ENCODE measurements around the gene STRN3. TPM values are rescaled to one million over a fixed set of nuclear protein-coding genes. Genes with fewer than 3 reads are reported as not detected.
"Not testable (repeated sequence)": the region's sequence is repeated elsewhere in the genome, so short reads cannot be mapped to it uniquely, and the experiment has no call there.

Gene STRN3
- total RNA-seq, 1 donor from 2014 or later: 58.1 TPM

GRCh38 chr14:31068235-31068634 lies 42.1 kb upstream of the STRN3 start:
- DNase-seq: no peak
- H3K4me1 Mint-ChIP-seq (ENCODE audit: low read depth, unreplicated experiment): no peaks in the 10 kb centered on the region
- no peaks in the 10 kb centered on the region for H3K27me3 Mint-ChIP-seq (ENCODE audit: unreplicated experiment)
- H3K4me3 Mint-ChIP-seq (ENCODE audit: unreplicated experiment): no peak overlapping the region
- H3K27ac Mint-ChIP-seq (ENCODE audit: unreplicated experiment): no peak overlapping the region
- H3K36me3 Mint-ChIP-seq (ENCODE audit: unreplicated experiment): no peaks in the 10 kb centered on the region
- TF ChIP-seq, protein P1, sequence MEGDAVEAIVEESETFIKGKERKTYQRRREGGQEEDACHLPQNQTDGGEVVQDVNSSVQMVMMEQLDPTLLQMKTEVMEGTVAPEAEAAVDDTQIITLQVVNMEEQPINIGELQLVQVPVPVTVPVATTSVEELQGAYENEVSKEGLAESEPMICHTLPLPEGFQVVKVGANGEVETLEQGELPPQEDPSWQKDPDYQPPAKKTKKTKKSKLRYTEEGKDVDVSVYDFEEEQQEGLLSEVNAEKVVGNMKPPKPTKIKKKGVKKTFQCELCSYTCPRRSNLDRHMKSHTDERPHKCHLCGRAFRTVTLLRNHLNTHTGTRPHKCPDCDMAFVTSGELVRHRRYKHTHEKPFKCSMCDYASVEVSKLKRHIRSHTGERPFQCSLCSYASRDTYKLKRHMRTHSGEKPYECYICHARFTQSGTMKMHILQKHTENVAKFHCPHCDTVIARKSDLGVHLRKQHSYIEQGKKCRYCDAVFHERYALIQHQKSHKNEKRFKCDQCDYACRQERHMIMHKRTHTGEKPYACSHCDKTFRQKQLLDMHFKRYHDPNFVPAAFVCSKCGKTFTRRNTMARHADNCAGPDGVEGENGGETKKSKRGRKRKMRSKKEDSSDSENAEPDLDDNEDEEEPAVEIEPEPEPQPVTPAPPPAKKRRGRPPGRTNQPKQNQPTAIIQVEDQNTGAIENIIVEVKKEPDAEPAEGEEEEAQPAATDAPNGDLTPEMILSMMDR (IDR thresholded peaks at IDR 0.05; ENCODE audit: partially characterized antibody, unreplicated experiment): no peak
- H3K9me3 Mint-ChIP-seq (ENCODE audit: unreplicated experiment): no peaks in the 10 kb centered on the region

- H3K36me3 Mint-ChIP-seq (ENCODE audit: unreplicated experiment); H3K4me3 Mint-ChIP-seq (ENCODE audit: unreplicated experiment); DNase-seq; H3K4me1 Mint-ChIP-seq (ENCODE audit: low read depth, unreplicated experiment); H3K27ac Mint-ChIP-seq (ENCODE audit: unreplicated experiment); H3K9me3 Mint-ChIP-seq (ENCODE audit: unreplicated experiment); H3K27me3 Mint-ChIP-seq (ENCODE audit: unreplicated experiment): not testable (repeated sequence)
These were observed 36.7 kb upstream of the STRN3 start for GRCh38 chr14:31062908-31063307.

- no peak for DNase-seq
- TF ChIP-seq, protein P1 (IDR thresholded peaks at IDR 0.05; ENCODE audit: partially characterized antibody, unreplicated experiment): no peak
- Mint-ChIP-seq H3K27me3 (ENCODE audit: unreplicated experiment) (no peaks in the 10 kb centered on the region), H3K4me1 (ENCODE audit: low read depth, unreplicated experiment) (no peaks in the 10 kb centered on the region), H3K9me3 (ENCODE audit: unreplicated experiment) (peaks cover 2% of the 10 kb centered on the region), H3K27ac (ENCODE audit: unreplicated experiment) (no peak overlapping the region), H3K36me3 (ENCODE audit: unreplicated experiment) (no peaks in the 10 kb centered on the region), H3K4me3 (ENCODE audit: unreplicated experiment) (no peak overlapping the region)
These were observed 34.2 kb upstream of the STRN3 start for GRCh38 chr14:31060253-31060875.

GRCh38 chr14:31059152-31059924 lies 33.2 kb upstream of the STRN3 start:
- Mint-ChIP-seq H3K27me3 (ENCODE audit: unreplicated experiment) (no peaks in the 10 kb centered on the region), H3K27ac (ENCODE audit: unreplicated experiment) (no peak overlapping the region), H3K9me3 (ENCODE audit: unreplicated experiment) (peaks cover 2% of the 10 kb centered on the region), H3K4me1 (ENCODE audit: low read depth, unreplicated experiment) (no peaks in the 10 kb centered on the region), H3K36me3 (ENCODE audit: unreplicated experiment) (no peaks in the 10 kb centered on the region), H3K4me3 (ENCODE audit: unreplicated experiment) (no peak overlapping the region)
- DNase-seq: no peak
- TF ChIP-seq, protein P1 (IDR thresholded peaks at IDR 0.05; ENCODE audit: partially characterized antibody, unreplicated experiment): no peak

DNA sequence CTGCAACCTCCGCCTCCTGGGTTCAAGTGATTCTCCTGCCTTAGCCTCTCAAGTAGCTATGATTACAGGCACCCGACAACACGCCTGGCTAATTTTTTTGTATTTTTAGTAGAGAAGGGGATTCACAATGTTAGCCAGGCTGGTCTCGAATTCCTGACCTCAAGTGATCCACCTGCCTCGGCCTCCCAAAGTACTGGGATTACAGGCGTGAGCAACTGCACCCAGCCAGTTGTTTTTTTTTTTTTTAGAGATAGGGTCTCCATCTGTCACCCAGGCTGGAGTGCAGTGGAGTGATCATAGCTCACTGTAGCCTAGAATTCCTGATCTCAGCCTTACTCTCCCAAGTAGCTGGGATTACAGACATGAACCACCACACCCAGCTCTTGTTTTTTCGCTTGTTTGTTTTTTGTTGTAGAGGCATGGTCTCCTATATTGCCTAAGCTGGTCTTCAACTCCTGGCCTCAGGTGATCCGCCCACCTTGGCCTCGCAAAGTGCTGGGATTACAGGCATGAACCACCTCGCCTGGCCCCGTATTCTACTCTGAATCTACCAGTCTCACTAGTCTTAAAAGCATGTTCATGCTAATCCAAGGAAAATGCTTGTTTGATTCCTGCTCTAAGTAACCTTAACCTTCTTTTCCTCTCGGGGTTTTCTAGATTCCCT lies 31.7 kb upstream of the STRN3 start:
- TF ChIP-seq, protein P1 (IDR thresholded peaks at IDR 0.05; ENCODE audit: partially characterized antibody, unreplicated experiment): no peak
- peaks cover 2% of the 10 kb centered on the region for H3K9me3 Mint-ChIP-seq (ENCODE audit: unreplicated experiment)
- no peaks in the 10 kb centered on the region for H3K36me3 Mint-ChIP-seq (ENCODE audit: unreplicated experiment)
- DNase-seq: no peak
- no peaks in the 10 kb centered on the region for H3K4me1 Mint-ChIP-seq (ENCODE audit: low read depth, unreplicated experiment)
- no peak overlapping the region for H3K4me3 Mint-ChIP-seq (ENCODE audit: unreplicated experiment)
- H3K27me3 Mint-ChIP-seq (ENCODE audit: unreplicated experiment): no peaks in the 10 kb centered on the region
- no peak overlapping the region for H3K27ac Mint-ChIP-seq (ENCODE audit: unreplicated experiment)
